Right kidney (tissue), 1 donor: ENCODE data around the gene NYNRIN.
A peak's percentile ranks its signal among the peaks of the same experiment; 100 is the strongest.

ENCODE experiments used
- DNase-seq: peaks from one replicate; pipeline ENCODE4 v3.0.0-alpha.2; 2016

Gene NYNRIN

DNA sequence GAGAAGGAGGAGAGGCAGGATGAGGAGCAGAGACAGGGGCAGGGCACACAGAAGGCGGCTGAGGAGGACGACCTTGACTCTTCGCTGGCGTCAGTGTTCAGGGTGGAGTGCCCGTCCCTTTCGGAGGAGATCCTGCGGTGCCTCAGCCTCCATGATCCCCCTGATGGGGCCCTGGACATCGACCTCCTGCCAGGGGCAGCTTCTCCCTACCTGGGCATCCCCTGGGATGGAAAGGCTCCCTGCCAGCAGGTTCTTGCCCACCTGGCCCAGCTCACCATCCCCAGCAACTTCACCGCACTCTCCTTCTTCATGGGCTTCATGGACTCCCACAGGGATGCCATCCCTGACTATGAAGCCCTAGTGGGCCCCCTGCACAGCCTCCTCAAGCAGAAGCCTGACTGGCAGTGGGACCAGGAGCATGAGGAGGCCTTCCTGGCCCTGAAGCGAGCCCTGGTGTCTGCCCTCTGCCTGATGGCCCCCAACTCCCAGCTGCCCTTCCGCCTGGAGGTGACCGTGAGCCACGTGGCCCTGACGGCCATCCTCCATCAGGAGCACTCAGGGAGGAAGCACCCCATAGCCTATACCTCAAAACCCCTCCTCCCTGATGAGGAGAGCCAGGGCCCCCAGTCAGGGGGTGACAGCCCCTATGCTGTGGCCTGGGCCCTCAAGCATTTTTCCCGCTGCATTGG, 16.1 kb downstream of the NYNRIN start:
- DNase-seq = no peak

DNA sequence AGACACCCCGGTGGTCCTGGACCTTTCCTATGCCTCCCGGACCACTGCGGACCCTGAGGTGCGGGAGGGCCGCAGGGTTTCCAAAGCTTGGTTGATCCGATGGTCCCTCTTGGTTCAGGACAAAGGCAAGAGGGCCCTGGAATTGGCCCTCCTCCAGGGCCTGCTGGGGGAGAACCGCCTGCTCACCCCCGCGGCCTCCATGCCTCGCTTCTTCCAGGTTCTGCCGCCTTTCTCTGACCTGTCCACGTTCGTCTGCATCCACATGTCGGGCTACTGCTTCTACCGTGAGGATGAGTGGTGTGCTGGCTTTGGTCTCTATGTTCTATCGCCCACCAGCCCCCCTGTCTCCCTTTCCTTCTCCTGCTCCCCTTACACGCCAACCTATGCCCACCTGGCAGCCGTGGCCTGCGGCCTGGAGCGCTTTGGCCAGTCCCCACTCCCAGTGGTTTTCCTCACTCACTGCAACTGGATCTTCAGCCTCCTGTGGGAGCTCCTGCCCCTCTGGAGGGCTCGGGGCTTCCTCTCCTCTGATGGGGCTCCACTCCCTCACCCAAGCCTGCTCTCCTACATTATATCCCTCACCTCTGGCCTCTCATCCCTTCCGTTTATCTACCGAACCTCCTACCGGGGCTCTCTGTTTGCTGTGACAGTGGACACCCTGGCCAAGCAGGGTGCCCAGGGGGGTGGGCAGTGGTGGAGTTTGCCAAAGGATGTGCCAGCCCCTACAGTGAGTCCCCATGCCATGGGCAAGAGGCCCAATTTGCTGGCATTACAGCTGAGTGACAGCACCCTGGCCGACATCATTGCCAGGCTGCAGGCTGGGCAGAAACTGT, 16.8 kb downstream of the NYNRIN start:
- DNase-seq = no peak

DNA sequence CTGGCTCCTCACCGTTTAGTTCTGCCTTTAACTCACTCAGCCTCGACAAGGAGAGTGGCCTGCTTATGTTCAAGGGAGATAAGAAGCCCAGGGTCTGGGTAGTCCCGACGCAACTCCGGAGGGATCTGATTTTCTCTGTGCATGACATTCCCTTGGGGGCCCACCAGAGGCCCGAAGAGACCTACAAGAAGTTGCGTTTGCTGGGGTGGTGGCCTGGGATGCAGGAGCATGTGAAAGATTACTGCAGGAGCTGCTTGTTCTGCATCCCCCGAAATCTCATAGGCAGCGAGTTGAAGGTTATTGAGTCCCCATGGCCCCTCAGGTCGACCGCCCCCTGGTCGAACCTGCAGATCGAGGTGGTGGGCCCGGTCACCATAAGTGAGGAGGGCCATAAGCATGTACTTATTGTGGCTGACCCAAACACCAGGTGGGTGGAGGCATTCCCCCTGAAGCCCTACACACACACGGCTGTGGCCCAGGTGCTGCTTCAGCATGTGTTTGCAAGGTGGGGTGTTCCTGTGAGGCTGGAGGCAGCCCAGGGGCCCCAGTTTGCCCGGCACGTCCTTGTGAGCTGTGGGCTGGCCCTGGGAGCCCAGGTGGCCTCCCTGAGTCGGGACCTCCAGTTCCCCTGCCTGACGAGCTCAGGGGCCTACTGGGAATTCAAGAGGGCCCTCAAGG, 17.6 kb downstream of the NYNRIN start:
- DNase-seq = no peak

DNA sequence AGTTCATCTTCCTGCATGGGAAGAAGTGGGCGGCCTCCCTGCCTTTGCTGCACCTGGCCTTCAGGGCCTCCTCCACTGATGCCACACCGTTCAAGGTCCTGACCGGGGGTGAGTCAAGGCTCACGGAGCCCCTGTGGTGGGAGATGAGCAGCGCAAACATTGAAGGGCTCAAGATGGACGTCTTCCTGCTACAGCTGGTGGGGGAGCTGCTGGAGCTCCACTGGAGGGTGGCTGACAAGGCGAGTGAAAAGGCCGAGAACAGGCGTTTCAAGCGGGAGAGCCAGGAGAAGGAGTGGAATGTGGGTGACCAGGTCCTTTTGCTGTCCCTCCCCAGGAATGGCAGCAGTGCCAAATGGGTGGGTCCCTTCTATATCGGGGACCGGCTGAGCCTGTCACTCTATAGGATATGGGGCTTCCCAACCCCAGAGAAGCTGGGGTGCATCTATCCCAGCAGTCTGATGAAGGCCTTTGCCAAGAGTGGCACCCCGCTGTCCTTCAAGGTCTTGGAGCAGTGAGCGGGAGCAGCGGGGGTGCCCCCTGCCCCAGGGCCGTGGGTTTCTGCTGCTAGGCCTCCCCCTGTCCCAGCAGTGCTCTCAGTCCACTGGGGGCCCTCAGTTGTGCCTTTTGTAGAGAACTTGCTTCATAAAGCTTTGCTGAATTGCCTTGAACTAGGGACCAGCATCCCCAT, 18.3 kb downstream of the NYNRIN start:
- no peak for DNase-seq

DNA sequence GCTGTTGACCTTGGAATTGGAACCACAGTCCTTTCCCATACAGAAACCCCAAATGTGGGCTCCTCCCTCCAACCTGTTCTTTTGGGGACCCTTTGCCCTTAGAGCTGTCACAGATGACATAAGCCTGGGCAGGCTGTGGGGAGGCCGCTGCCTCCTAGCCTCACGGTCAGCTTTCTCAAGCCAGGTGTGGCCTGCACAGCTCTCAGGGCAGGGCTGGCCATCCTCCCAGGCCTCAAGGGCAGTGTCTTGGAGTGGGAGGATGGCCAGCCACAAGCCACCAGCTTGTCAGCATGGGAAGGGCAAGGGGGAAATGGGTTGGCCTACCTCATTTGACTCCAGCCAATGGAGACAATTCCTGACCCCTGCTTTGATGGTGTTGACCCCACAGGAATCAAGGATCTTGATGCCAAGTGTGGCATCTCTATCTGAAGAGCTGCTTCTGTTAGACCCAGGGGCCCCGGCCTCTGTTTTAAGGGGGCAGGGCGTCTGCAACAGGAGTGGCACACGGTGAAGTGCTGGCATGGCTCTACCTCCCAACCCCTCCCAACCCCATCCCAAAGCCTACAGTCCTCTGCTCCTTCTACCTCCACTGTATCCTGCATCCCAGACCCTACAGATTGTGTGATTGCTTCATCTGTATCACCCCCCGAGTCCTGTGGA, 19.2 kb downstream of the NYNRIN start:
- DNase-seq = no peak

DNA sequence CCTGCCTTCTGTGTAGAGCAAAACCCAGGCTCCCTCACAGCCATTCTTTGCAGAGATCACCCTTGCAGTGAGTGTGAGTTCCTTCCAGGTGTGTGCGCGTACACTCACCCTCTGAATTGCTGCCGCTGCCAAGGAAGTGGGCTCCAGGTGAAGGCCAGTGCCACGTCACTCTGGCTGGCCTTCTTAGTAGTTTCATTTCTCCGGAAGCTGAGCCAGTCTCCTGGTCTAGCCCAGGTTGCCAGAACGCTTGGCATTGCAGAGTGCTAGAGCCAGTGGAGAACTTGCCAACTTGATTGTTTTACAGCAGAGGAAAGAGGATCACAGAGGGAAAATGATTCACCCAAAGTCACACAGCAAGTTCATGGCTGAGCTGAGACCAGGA, 19.7 kb downstream of the NYNRIN start:
- DNase-seq = no peak

DNA sequence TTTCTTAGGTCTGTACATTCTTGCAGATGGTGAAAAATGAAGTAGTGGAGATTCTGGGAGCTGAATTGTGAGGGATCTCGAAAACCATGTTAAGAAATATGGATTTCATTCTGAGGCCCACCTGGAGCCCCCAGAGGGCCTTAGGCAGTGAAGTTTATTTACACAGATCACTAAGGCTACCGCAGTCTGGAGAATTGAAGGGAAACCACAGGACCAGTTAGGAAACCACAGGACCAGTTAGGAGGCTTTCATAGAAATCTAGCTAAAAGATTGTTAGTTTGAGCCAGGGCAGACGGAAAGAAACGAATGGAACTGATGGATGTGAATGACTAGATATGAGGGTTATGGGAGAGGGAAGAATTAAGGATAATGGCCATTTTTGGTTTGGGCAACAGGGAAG, 23.5 kb downstream of the NYNRIN start:
- DNase-seq = no peak

DNA sequence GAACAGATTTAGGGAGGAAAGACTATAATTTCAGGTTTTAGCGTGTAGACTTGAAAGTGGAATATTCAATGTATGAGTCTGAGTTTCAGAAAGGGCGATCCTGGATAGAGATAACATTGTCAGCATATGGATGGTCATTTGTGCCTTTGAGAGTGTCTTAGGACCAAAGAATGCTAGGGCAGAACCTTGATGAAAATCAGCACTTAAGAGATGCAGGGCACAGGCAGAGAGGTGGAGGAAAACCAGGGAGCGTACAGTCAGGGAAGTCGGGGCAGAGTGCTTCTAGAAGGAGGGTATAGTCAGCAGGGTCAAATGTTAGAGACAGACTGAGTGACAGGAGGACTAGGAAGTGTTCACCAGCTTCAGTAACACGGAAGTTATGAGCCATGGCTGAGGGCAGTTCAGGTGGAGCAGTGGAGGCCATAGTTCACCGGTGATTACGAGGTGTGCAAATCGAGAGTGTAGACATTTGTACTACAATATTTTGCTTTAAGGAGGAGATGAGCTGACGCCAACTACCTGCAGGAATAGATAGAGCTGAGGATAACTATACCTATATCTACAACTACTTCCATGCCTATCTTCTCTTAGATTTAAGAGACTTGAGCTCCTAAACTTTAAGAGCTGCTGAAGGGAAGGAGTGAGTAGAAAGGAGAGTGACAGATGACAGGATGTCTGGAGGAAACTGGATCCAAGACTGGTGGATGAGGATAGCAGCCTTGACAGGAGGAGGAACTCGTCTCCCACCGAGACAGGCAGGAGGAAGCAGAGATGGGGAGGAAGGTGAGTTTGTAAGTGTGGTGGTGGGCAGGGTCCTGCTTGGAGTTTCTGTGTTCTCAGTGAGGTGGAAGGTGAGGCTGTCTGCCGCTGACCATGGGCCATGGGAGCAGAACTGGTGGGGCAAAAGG, 24.1 kb downstream of the NYNRIN start:
- DNase-seq = no peak

DNA sequence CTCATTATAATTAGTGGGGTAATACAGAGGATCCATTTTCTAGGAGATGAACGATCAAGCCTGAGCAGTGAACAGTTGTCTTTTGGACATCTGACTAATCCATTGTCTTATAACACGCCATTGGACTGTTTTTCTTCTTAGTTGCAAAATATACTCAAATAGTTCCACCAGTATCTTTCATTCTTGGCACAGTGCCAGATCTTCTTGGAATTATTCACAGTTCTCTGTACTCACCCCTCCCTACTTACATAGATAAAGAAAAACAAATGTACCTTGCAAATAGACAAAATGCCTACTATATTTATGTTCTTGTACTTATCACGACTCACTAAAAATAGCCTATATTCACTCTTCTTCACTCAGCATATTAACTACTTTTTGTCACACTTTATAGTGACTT, 26.9 kb downstream of the NYNRIN start:
- DNase-seq = no peak

DNA sequence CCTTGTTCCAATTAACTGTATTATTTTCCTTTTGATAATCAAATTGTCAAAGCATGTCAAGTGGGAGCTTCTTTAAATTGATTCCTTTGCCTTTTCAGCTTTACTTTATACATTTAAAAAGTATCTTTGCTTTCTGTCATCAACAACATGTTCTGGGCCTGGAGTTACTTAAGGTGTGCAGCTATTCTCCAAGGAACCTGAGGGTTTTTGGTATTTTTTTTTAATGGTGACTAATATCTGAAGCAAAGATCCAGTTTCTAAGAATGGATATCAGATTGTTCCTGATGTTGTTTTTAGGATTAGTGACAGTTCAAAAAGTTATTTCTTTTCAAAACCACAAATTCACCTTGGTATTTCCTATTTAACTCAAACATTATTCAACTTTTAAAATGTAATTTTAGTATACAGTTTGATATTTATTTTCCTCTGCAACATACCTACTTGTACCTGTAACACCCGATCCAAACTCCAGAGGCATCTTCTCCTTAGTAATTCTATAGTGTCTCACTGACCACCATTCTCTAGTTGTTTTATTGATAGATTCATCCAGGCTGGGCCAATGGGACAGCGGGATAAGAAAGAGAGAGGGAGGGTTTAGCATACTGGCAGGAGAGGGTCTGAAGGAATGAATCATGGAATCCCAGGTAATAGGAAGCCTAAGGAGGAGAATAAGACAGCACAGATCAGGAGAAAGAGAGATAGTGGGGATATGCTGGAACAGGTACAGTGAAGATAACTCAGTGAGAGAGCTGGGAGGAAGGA, 27.5 kb downstream of the NYNRIN start:
- DNase-seq = no peak

DNA sequence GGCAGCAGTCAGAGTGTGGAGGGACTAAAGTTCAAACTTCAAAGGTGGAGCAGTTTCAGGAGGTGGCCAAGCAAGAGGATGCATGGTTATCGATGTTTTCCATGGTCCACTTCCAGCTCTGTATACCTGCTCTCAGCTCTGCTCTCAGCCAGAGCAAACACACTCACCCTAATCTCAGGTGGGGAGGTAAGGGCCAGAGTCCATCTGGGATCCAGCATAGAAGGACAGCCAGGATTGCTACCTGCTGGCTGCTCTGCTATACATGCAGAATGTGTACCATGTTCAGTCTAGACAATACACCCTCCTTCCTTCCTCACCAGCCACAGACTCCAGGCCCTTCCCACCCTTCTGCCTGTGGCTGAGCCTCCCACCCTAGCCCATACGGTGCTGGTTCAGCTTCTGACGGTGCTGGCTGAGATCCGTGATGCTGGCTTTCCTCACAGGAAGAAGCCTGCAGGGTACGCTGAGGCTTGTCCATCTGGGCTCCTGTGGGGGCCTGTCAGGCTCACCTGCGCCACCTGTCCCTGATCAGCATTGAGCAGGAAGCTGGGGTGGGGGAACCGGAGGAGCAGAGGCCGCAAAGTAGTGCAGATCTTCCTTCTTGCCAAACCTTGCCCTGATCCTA, 28.2 kb downstream of the NYNRIN start:
- no peak for DNase-seq

DNA sequence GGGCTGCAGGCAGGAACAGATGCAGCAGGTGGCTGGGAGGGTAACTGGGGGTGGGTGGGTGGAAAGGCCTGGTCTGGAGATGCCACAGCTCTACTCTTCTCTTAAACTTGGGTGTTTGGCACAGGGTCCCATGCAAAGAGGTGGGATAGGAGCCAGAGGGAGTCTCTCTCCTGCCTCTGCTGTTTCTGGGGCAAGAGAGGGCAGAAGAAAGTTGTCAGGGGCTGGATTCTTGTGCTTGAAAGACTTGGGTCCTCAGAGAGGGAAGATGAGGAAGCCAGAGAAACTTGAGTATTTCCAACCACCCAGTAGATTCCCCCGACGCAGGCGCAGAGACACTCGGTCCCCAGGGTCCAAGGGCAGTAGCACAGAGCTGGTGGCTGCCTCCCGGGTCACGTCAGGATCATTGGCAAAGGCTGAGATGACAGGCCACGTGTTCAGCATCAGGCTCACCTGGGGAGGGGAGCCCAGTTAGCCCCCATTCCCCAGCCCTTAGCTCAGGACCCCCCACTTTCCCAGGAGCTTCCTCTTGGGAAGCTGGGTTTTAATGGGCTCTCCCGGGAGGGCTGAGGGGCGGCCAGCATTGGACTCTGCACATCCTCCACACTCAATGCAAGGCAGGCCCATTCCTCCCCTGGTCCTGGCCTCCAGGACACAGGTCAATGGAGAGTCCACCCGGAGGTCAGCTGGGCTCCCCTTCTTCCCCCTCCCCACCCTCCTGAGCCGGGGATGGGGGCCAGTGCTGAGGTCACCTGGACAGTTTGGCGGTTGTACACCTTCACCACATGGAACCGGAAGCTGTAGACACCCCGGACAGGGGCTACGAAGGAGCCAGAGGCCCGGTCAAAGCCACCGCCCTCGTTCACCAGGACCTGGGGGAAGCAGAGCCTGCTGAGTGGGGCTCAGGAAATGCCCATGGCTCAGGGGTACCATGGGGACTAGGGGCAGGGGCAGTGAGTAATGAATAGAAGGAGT, 29.0 kb downstream of the NYNRIN start:
- DNase-seq = no peak

DNA sequence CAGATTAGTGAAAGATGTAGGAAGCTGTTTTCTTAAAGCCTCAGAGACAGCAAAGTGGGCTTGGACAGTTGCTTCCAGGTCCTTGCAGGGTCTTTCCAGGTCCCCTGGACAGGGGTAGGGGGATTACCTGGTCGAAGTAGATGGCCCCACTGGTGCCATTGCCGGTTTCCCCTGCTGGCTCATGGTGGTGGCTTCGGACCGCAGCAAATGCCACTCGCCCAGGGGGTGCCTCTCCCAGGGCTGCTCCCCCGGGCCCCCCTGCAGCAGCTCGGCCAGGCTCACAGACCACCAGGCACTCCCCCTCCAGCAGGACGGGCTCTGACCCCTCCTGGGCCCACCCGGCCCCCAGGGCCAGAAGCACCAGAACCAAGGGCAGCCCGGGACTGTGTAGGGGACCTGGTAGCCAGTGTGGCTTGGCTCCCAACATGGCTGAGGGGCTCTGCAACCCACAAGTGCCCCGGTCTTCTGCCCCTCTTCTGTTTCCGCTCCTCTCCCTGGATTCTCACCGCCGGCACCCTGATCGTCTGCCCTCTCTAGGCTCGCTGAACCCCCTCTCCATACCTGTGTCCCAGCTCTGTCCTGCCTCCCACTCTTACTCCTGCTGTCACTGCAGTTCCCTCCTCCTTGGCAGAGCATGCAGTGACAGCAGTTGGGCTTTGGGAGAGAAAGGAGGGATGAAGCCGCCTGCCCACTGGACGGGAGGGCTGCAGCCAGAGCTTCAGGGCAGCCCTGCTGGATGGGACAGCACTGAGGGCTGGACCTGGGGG, 30.0 kb downstream of the NYNRIN start:
- peak; percentile 41 for DNase-seq

DNA sequence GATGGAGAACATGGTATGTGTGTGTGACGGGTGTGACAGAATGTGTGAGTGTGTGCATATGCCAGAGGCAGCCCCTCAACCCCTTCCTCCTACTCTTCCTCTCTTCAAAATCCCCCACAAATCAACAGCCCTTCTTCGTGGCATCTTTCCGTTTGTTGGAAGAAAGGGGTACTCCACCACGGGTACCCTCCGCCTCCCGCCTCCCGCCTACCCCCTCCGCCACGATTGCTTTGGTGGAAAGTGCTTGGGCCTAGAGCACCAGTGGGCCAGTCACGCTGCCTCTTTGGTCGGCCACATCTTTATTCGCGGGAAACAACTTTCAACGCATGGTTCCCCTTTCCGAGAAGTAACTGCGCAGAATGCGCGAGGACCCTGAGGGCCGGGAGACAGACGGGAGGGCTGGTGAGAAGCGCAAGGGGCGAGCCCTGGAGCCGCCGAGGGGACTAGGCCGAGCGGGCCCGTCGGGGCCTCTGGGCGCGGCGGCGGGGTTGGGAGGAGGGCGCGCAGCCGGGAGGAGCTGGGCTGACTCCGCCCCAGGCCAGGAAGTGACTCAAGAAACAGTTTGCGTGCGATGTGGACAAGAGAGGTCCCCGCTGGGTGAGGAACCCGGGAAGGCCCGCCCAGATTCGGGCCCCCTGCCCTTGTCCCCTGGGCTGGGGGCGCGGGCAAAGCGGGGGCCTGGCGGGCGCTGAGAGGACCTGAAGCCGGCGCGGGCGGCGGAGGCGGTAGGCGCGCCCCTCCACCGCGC, 30.8 kb downstream of the NYNRIN start, which contains the start of the genes CBLN3 and KHNYN:
Gene CBLN3, minus strand, starts transcription at position 274 of the 748 bp plus-strand sequence. CDS start 614 bp downstream, outside the sequence.
Gene KHNYN, plus strand, starts transcription at position 560 of the 748 bp plus-strand sequence. CDS start 777 bp downstream, outside the sequence.
- DNase-seq = peak; percentile 92

DNA sequence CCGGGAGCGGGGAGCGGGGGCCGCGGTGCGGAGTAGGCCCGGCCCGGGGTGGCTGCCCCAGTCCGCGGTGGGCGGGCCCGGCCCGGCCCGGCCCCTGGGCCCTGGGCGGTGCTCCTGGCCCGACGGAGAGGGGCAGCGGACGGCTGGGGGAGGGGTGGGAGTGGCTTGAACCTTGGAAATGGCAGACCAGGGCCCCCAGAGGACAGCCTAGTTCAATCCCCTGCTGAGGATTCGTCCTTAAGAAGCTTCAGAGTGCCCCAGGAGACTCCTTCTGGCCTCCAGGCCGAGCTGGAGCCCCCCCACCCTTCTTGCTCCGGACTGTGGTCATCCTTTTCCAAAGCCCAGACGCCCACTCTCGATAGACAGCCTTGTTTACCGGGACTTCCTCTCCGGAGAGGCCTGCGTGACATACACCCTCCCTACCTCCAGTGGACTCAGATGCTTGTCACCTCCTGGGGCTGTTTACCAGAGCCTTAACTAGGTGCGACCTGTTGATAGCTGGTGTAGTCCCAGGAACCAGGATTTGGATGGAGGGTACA, 31.4 kb downstream of the NYNRIN start:
- peak; percentile 81 for DNase-seq
